HFFc6 (cell line): ENCODE data around the gene SCRT2. TPM values are rescaled to one million over a fixed set of nuclear protein-coding genes. Genes with fewer than 3 reads are reported as not detected.

Experiments
- DNase-seq: peaks from one replicate; pipeline ENCODE4 v3.0.0-alpha.2; 2018
- H3K27ac Mint-ChIP-seq: 2 replicates; pipeline ENCODE4 v1.8.0; 2020; ENCODE audit warnings: mild to moderate bottlenecking, mixed read lengths
- H3K27me3 Mint-ChIP-seq: 2 replicates; pipeline ENCODE4 v1.8.0; 2021; ENCODE audit warnings: mild to moderate bottlenecking, moderate library complexity, mixed read lengths; ENCODE audit not compliant: insufficient read depth
- H3K36me3 Mint-ChIP-seq: 2 replicates; pipeline ENCODE4 v1.8.0; 2021; ENCODE audit warnings: low read depth, mixed read lengths
- H3K4me1 Mint-ChIP-seq: 2 replicates; pipeline ENCODE4 v1.8.0; 2020; ENCODE audit warnings: low read depth, mixed read lengths
- H3K4me3 Mint-ChIP-seq: 2 replicates; pipeline ENCODE4 v1.8.0; 2020; ENCODE audit warnings: mild to moderate bottlenecking, moderate library complexity, mixed read lengths
- H3K9me3 Mint-ChIP-seq: 2 replicates; pipeline ENCODE4 v1.8.0; 2020; ENCODE audit warnings: mild to moderate bottlenecking, mixed read lengths
- total RNA-seq, 6 experiments: library from RNA; stranded (reverse); fragmentation: NEBNext Ultra II Directional; extraction: Animal tissue kit (Norgen Biotek cat#: 25700); gene quantifications; 2 replicates in 1 of 6; 3 replicates in 5 of 6; pipeline ENCODE4 v1.2.3, GENCODE V29; 2021
- TF ChIP-seq, protein P1 (sequence below): fragments of 200-600 bp; sonication (generic); IDR thresholded peaks from 2 replicates; pipeline ENCODE4 v1.5.0; 2021; ENCODE audit warnings: antibody characterized with exemption, mild to moderate bottlenecking

SCRT2 gene
- total RNA-seq, 6 experiments from 2014 or later = not detected

- no peak for DNase-seq
- H3K27ac Mint-ChIP-seq = no peak overlapping the region
- H3K36me3 Mint-ChIP-seq = no peaks in the 10 kb centered on the region
- no peak overlapping the region for H3K4me3 Mint-ChIP-seq
- H3K27me3 Mint-ChIP-seq = peaks cover 28% of the 10 kb centered on the region
- peaks cover 9% of the 10 kb centered on the region for H3K4me1 Mint-ChIP-seq
- TF ChIP-seq, protein P1, sequence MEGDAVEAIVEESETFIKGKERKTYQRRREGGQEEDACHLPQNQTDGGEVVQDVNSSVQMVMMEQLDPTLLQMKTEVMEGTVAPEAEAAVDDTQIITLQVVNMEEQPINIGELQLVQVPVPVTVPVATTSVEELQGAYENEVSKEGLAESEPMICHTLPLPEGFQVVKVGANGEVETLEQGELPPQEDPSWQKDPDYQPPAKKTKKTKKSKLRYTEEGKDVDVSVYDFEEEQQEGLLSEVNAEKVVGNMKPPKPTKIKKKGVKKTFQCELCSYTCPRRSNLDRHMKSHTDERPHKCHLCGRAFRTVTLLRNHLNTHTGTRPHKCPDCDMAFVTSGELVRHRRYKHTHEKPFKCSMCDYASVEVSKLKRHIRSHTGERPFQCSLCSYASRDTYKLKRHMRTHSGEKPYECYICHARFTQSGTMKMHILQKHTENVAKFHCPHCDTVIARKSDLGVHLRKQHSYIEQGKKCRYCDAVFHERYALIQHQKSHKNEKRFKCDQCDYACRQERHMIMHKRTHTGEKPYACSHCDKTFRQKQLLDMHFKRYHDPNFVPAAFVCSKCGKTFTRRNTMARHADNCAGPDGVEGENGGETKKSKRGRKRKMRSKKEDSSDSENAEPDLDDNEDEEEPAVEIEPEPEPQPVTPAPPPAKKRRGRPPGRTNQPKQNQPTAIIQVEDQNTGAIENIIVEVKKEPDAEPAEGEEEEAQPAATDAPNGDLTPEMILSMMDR = no peak
- no peaks in the 10 kb centered on the region for H3K9me3 Mint-ChIP-seq
Observed at GRCh38 chr20:634148-634925, 41.3 kb downstream of the SCRT2 start.

GRCh38 chr20:631101-631500 is 44.5 kb downstream of the SCRT2 start:
- H3K9me3 Mint-ChIP-seq = no peaks in the 10 kb centered on the region
- peaks cover 9% of the 10 kb centered on the region for H3K4me1 Mint-ChIP-seq
- H3K27ac Mint-ChIP-seq = no peak overlapping the region
- no peak overlapping the region for H3K4me3 Mint-ChIP-seq
- no peak for DNase-seq
- TF ChIP-seq, protein P1 = no peak
- no peaks in the 10 kb centered on the region for H3K36me3 Mint-ChIP-seq
- peaks cover 30% of the 10 kb centered on the region for H3K27me3 Mint-ChIP-seq

DNA sequence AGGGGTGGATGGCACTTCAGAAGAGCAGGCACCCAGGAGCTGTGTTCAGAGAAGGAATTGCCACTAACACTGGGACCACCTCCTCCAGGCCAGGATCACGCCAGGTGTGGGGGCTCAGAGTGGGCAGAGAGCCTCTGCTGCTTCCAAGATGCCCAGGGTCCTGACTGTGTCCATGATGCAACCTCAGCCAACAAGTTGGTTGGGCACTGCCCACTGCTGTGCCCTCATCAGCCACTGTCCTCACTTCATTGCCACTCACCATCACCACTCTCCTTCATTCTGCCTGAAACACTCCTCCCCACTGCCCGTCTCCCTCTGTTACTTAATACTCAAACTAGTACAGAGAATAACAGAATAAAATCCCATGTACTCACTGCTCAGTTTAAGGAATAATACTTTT is 49.0 kb downstream of the SCRT2 start:
- H3K4me1 Mint-ChIP-seq = peaks cover 10% of the 10 kb centered on the region
- H3K27me3 Mint-ChIP-seq = peaks cover 33% of the 10 kb centered on the region
- no peak overlapping the region for H3K4me3 Mint-ChIP-seq
- H3K27ac Mint-ChIP-seq = no peak overlapping the region
- DNase-seq = no peak
- no peaks in the 10 kb centered on the region for H3K36me3 Mint-ChIP-seq
- H3K9me3 Mint-ChIP-seq = no peaks in the 10 kb centered on the region
- TF ChIP-seq, protein P1 = no peak

DNA sequence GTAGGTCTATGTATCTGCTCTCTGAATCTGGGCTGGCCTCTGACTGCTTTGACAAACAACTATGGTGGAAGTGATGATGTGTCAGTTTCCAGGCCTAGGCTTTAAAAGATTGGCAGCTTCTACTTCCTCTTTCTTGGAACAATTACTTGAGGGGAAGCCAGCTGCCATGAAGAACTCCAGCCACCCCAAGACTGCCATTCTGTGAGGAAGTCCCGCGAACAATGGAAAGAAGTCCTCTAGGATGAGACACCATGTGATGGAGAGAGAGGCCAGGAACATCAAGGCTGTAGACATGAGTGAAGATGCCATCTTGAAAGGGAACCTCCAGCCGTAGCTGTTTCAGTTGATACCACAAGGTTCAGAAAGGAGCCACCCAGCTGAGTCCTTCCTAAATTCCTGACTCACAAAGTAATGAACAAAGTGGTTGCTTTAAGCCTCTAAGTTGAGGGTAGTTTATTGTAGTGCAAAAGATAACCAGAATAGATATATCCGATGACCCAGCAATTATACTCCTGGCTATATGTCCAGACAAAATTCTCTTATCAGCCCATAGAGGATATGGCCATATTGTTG is 50.2 kb downstream of the SCRT2 start:
- Mint-ChIP-seq H3K36me3 (no peaks in the 10 kb centered on the region), H3K27ac (no peak overlapping the region), H3K4me1 (peaks cover 13% of the 10 kb centered on the region), H3K9me3 (no peaks in the 10 kb centered on the region), H3K4me3 (no peak overlapping the region), H3K27me3 (peaks cover 33% of the 10 kb centered on the region)
- no peak for DNase-seq
- TF ChIP-seq, protein P1 = no peak

DNA sequence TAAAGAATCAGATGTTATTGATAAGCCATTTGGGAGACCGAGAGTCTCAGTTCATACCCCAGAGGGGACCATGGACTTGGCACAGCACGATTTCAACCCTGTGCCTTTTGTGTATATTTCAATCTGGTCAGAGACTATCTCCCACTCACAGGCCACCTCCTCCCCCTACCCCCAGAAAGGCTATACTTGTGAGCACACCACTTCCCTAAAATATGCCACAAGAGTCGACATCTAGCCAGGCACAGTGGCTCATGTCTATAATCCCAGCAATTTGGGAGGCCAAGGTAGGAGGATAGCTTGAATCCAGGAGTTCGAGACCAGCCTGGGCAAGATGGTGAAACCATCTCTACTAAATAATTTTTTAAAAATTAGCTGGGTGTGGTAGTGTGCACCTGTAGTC is 51.9 kb downstream of the SCRT2 start:
- DNase-seq = no peak
- Mint-ChIP-seq H3K36me3 (peaks cover 4% of the 10 kb centered on the region), H3K4me3 (no peak overlapping the region), H3K9me3 (no peaks in the 10 kb centered on the region), H3K27ac (no peak overlapping the region), H3K4me1 (peaks cover 17% of the 10 kb centered on the region), H3K27me3 (peaks cover 41% of the 10 kb centered on the region)
- TF ChIP-seq, protein P1 = no peak
